NT2/D1 (cell line): ENCODE measurements around the gene DNAAF1.

Experiments
- SUZ12 ChIP-seq: IDR thresholded peaks from 2 replicates; pipeline ENCODE4 v1.6.1; 2011; ENCODE audit not compliant: insufficient read length, insufficient read depth; ENCODE audit errors: extremely low read depth
- YY1 ChIP-seq: IDR thresholded peaks from 2 replicates; pipeline ENCODE4 v1.6.1; 2011; ENCODE audit not compliant: insufficient read length, insufficient read depth
- ZNF274 ChIP-seq: IDR thresholded peaks from 2 replicates; pipeline ENCODE4 v1.6.1; 2011; ENCODE audit warnings: mild to moderate bottlenecking, low read depth, low read length

GRCh38 chr16:84121007-84121406 lies 24.1 kb upstream of the DNAAF1 start:
- no peak for TF ChIP-seq YY1
- no peak for TF ChIP-seq ZNF274
- no peak for TF ChIP-seq SUZ12
